ENCODE measurements around the gene MAGEB17.
"Not testable (repeated sequence)": the region's sequence is repeated elsewhere in the genome, so short reads cannot be mapped to it uniquely, and the experiment has no call there.

MAGEB17 gene

GRCh38 chrX:16156692-16157331, 10.5 kb upstream of the MAGEB17 start:
- DNase-seq (ENCODE audit: low read depth in 3 of 3) = no peak

GRCh38 chrX:16160729-16161128, 6.6 kb upstream of the MAGEB17 start:
- DNase-seq (ENCODE audit: low read depth in 3 of 3) = no peak

DNA sequence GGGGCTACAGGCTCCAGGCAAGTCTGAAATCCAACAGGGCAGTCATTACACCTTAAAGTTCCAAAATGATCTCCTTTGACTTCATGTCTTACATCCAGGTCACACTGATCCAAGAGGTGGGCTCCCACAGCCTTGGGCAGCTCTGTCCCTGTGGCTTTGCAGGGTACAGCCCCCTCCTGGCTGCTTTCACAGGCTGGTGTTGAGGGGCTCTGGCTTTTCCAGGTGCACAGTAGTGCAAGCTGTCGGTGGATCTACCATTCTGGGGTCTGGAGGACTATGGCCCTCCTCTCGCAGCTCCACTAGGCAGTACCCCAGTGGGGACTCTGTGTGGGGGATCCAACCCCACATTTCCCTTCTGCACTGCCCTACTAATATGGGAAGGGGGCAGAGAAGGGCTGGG, 6.1 kb upstream of the MAGEB17 start:
- not testable (repeated sequence) for DNase-seq (ENCODE audit: low read depth in 3 of 3)

GRCh38 chrX:16162391-16162790, 4.9 kb upstream of the MAGEB17 start:
- no peak for DNase-seq (ENCODE audit: low read depth in 3 of 3)

- DNase-seq (ENCODE audit: low read depth in 3 of 3) = no peak
These were observed 2.5 kb upstream of the MAGEB17 start for GRCh38 chrX:16164748-16165147.

GRCh38 chrX:16171039-16171438, 3.8 kb downstream of the MAGEB17 start:
- DNase-seq (ENCODE audit: low read depth in 3 of 3) = no peak

DNA sequence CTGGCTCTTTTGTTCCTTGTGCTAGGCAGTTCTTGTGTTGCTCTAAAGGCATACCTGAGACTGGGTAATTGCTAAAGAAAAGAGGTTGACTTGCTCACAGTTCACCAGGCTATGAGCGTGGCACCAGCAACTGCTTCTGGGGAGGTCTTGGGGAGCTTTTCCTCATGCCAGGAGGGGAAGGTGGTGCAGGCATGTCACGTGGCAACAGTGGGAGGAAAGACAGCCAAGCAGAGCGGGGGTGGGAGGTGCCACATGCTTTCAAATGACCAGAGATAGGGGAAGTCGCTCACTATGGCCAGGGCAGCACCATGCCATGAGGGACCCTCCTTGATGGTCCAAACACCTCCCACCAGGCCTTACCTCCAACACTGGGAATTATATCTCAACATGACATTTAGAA, 4.7 kb downstream of the MAGEB17 start:
- DNase-seq (ENCODE audit: low read depth in 3 of 3) = no peak

- no peak for DNase-seq (ENCODE audit: low read depth in 3 of 3)
These were observed 5.1 kb downstream of the MAGEB17 start for GRCh38 chrX:16172391-16172790.

- no peak for DNase-seq (ENCODE audit: low read depth in 3 of 3)
These were observed 8.2 kb downstream of the MAGEB17 start for GRCh38 chrX:16175329-16176061.

GRCh38 chrX:16177260-16177659, 10.0 kb downstream of the MAGEB17 start:
- DNase-seq (ENCODE audit: low read depth in 3 of 3) = no peak

GRCh38 chrX:16183843-16184242, 16.6 kb downstream of the MAGEB17 start:
- DNase-seq (ENCODE audit: low read depth in 3 of 3) = not testable (repeated sequence)

- no peak for DNase-seq (ENCODE audit: low read depth in 3 of 3)
These were observed 18.4 kb downstream of the MAGEB17 start for GRCh38 chrX:16185725-16186136.

GRCh38 chrX:16186380-16187007, 19.2 kb downstream of the MAGEB17 start:
- DNase-seq (ENCODE audit: low read depth in 3 of 3) = no peak

- DNase-seq (ENCODE audit: low read depth in 3 of 3) = no peak
These were observed 19.9 kb downstream of the MAGEB17 start for GRCh38 chrX:16187024-16187760.

DNA sequence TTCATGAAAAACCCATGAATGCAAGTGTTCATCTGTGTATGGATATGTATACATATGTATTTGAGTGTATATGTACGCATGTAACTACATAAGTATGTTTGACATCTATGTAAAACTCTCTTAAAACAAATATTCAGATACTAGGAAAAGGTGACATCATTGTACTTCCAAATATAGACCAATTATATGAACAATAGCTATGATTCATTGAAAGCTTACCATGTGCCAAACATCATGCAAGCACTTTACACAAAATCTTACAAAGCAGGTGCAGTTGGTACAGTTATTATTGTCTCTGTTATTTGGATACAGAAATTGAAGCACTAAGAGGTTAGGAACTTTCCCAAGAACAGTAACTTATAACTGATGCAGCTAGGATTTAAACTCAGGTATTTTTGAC, 21.4 kb downstream of the MAGEB17 start:
- DNase-seq (ENCODE audit: low read depth in 3 of 3) = no peak

GRCh38 chrX:16191605-16192004, 24.3 kb downstream of the MAGEB17 start:
- no peak for DNase-seq (ENCODE audit: low read depth in 3 of 3)

DNA sequence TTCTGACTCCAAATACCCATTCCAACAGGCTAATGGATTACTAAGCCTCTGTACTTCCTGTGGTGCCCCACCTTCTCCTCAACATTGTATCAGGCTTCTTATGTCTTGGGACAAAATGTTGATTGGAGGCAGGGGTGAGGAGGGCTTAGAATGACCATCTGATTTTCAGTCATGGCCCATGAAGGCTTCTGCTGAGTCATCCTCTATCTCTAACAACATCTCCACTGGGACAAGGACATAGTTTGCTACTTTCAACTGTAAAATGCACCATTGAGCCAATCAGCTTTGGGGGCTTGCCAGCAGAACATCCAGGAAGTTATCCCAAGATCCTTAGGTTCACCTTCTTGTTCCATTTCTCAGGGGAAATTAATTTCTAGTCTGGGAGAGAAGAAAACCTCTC, 29.5 kb downstream of the MAGEB17 start:
- DNase-seq (ENCODE audit: low read depth in 3 of 3) = no peak

GRCh38 chrX:16199343-16199742, 32.1 kb downstream of the MAGEB17 start:
- DNase-seq (ENCODE audit: low read depth in 3 of 3) = no peak

GRCh38 chrX:16202943-16203342, 35.7 kb downstream of the MAGEB17 start:
- DNase-seq (ENCODE audit: low read depth in 3 of 3) = no peak

- no peak for DNase-seq (ENCODE audit: low read depth in 3 of 3)
These were observed 37.3 kb downstream of the MAGEB17 start for GRCh38 chrX:16204538-16204937.

- no peak for DNase-seq (ENCODE audit: low read depth in 3 of 3)
These were observed 38.6 kb downstream of the MAGEB17 start for GRCh38 chrX:16205840-16206239.

DNA sequence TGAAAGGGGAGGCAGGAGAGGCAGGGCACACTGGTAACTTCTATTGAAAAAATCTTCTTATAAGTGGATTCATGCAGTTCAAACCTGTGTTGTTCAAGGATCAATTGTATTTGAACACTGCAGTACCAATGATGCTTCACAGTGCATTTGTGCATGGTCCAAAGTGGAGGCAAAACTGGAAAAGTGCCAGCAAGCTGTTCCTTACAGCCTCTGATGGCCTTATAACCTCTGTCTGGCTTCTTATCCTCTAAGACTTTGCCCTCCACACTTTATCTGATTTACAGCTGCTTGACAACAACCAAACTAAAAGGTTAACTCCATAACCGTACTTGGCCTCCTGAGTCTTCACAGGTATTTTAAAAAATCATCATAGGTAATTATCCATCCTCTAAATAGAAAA, 40.4 kb downstream of the MAGEB17 start:
- no peak for DNase-seq (ENCODE audit: low read depth in 3 of 3)
